ENCODE data around the gene HOXD9. TPM values are rescaled to one million over a fixed set of nuclear protein-coding genes. Genes with fewer than 3 reads are reported as not detected.
A peak's percentile ranks its signal among the peaks of the same experiment; 100 is the strongest.

Gene HOXD9
- total RNA-seq, 1 experiment from 2014 or later: not detected

- no peak overlapping the region for H3K27ac Mint-ChIP-seq
- Histone ChIP-seq H3K79me1 (ENCODE audit: insufficient read depth, low read depth, low read length, poor library complexity, severe bottlenecking) (no peaks in the 10 kb centered on the region), H3K4me2 (ENCODE audit: insufficient read depth, insufficient read length, low read length) (no peak overlapping the region), H3K9me3 (ENCODE audit: control insufficient read depth, low read depth, low read length) (no peaks in the 10 kb centered on the region), H3T11ph (ENCODE audit: low read length) (no peak overlapping the region), H2AFZ (ENCODE audit: low read length) (no peak overlapping the region), H3K23ac (ENCODE audit: insufficient read length, low read depth, low read length) (no peak overlapping the region), H2AK5ac (ENCODE audit: insufficient read length, low read length) (no peak overlapping the region), H4K8ac (replicated peaks; ENCODE audit: insufficient read length, low read depth, low read length) (no peak overlapping the region), H2BK20ac (ENCODE audit: low read depth, low read length, poor library complexity, severe bottlenecking) (no peak overlapping the region), H2BK5ac (ENCODE audit: insufficient read length, low read length) (no peak overlapping the region), H3K79me2 (ENCODE audit: insufficient read depth, low read length) (no peaks in the 10 kb centered on the region), H4K91ac (ENCODE audit: insufficient read length, low read depth, low read length) (no peak overlapping the region), H2BK120ac (ENCODE audit: low read depth, low read length, poor library complexity, severe bottlenecking) (no peak overlapping the region), H4K20me1 (ENCODE audit: control insufficient read depth, insufficient read depth, insufficient read length) (no peaks in the 10 kb centered on the region), H3K27me3 (ENCODE audit: insufficient read depth, low read length) (peaks cover 100% of the 10 kb centered on the region), H3K9ac (ENCODE audit: extremely low read depth, insufficient read length, low read length) (no peak overlapping the region), H3K27ac (ENCODE audit: insufficient read length, low read depth, low read length) (no peak overlapping the region), H3K4ac (ENCODE audit: low read depth, low read length) (no peak overlapping the region), H2BK15ac (ENCODE audit: low read depth, low read length) (no peak overlapping the region), H2BK12ac (ENCODE audit: insufficient read length, low read depth, low read length) (no peak overlapping the region), H3K56ac (ENCODE audit: insufficient read length, low read depth, low read length) (no peak overlapping the region), H4K5ac (ENCODE audit: insufficient read length, low read depth, low read length) (no peak overlapping the region), H3K14ac (ENCODE audit: insufficient read depth, low read length) (no peak overlapping the region), H3K23me2 (ENCODE audit: insufficient read length, low read depth, low read length, poor library complexity, severe bottlenecking) (no peaks in the 10 kb centered on the region), H3K4me1 (ENCODE audit: insufficient read depth, low read length) (no peaks in the 10 kb centered on the region), H3K18ac (ENCODE audit: insufficient read length, low read depth, low read length) (no peak overlapping the region)
- H3K4me3 Mint-ChIP-seq: peak overlapping the region in 1 of 2 experiments; percentile 68; a peak in 3 of 5 replicates
- TF ChIP-seq CTCF (conservative IDR thresholded peaks at IDR 0.05): no peak
- H3K4me1 Mint-ChIP-seq: peaks cover 14 to 39% of the 10 kb centered on the region in 2 experiments
- H3K9me3 Mint-ChIP-seq: peaks cover 5 to 13% of the 10 kb centered on the region in 2 experiments
- DNase-seq: peak; percentile 63
- WGBS (ENCODE audit: extremely low coverage, insufficient read length, low lambda C conversion rate): no CpG with 5 or more reads among the region's 40 CpGs
- peaks cover 100% of the 10 kb centered on the region for H3K27me3 Mint-ChIP-seq (ENCODE audit: low read depth)
- no peaks in the 10 kb centered on the region for H3K36me3 Mint-ChIP-seq (ENCODE audit: insufficient read depth in 1 of 3, low read depth in 3 of 3)
These were observed 37.3 kb upstream of the HOXD9 start for GRCh38 chr2:176085120-176085788.

Data from H9 (cell line).